GM21737 (cell line): ENCODE data around the gene SNRNP200.
"Not testable (repeated sequence)": the region's sequence is repeated elsewhere in the genome, so short reads cannot be mapped to it uniquely, and the experiment has no call there.

Source experiments
- ATAC-seq: cut with Tn5 transposase; IDR thresholded peaks from one replicate; pipeline ENCODE4 v1.9.1; 2021; ENCODE audit warnings: mild to moderate bottlenecking, moderate library complexity; ENCODE audit not compliant: unreplicated experiment

SNRNP200 gene

DNA sequence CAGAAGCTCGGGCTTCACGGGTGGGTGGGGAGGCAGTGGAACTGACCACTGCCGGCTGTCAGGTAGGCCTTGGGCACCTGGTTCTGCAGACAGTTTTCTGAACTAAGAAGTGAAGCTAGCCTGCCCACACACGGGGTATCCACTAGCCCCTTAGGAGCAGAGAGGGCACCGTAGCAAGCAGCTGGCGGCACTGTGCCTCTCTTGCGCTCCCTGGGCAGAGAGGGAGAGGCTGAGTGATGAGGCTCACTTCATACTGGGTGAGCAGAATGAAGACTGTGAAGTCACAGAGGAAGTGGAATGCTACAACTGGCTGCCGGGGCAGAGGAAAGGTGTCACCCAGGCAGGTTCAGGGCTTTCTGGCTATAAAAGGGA is 20.5 kb upstream of the SNRNP200 start:
- no peak for ATAC-seq

- ATAC-seq, result no peak
Observed at GRCh38 chr2:96325041-96325883, 19.9 kb upstream of the SNRNP200 start, which contains the start of gene ITPRIPL1. TSS of gene ITPRIPL1 (plus strand) at chr2:96325317. CDS start at chr2:96325840, 523 bp downstream.

DNA sequence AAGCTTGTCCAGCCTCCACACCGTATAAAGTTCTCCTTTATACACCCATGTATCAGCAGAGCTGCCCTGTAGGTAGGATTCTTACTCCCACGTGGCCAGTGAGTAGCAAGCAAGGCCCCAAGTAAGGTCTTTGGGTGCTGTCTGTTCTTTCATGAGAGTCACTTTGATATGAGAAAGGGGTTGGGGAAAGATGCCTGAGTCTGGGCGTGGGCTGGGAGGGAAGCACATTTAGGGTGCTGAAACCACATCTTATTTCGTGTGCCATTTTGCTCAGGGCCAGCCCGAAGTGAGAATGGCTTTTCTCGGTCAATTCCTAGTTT is 19.3 kb upstream of the SNRNP200 start:
- ATAC-seq, result no peak

- no peak for ATAC-seq
Observed at GRCh38 chr2:96323849-96324248, 18.5 kb upstream of the SNRNP200 start.

- peak; percentile 25 for ATAC-seq
Observed at GRCh38 chr2:96320728-96321622, 15.6 kb upstream of the SNRNP200 start.

- no peak for ATAC-seq
Observed at GRCh38 chr2:96320326-96320725, 15.0 kb upstream of the SNRNP200 start.

DNA sequence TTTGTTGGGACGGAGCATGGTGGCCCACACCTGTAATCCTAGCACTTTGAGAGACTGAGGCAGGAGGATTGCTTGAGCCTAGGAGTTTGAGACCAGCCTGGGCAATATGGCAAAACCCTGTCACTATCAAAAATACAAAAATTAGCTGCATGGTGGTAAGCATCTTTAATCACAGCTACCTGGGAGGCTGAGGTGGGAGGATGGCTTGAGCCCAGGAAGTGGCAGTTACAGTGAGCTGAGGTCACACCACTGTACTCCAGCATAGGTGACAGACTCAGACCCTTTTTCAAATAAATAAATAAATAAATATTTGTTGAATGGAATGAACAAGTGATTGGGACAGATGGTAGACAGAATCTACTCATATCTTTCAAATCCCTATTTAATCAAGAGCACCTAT is 14.1 kb upstream of the SNRNP200 start:
- ATAC-seq, result no peak

GRCh38 chr2:96318723-96319122 is 13.4 kb upstream of the SNRNP200 start:
- ATAC-seq, result no peak

- no peak for ATAC-seq
Observed at GRCh38 chr2:96317584-96317997, 12.2 kb upstream of the SNRNP200 start.

- no peak for ATAC-seq
Observed at GRCh38 chr2:96316999-96317398, 11.7 kb upstream of the SNRNP200 start.

DNA sequence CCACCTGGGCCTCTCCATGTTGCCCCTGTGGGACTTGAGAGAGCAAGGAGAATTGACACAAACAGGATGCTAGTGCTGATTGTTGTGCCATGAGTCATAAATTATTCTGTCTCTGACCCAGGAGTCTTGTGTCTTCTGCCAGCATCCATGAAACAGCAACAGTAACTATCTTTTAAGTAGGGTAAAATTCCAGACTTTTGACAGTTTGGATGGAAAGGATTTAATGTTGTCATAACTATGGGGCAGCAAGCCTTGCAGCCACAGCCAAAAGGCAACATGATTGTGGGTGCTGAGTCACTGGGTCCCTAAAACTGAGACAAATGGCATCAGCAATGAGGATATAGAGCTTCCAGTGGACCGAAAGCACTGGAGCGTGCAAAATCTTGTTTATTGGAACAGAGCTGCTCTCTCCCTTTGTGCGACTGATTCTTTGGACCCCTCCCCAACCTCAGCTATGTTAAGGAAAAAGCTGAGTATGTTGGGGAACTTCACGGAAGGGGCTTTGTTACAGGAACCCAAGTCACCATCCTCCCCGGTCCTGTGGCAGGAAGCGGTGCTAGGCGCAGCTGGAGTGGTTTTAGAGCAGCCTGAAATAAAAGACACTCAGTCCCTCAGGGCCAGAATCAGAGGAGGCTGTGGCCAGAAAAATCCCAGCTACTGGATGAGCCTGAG is 10.2 kb upstream of the SNRNP200 start:
- no peak for ATAC-seq

DNA sequence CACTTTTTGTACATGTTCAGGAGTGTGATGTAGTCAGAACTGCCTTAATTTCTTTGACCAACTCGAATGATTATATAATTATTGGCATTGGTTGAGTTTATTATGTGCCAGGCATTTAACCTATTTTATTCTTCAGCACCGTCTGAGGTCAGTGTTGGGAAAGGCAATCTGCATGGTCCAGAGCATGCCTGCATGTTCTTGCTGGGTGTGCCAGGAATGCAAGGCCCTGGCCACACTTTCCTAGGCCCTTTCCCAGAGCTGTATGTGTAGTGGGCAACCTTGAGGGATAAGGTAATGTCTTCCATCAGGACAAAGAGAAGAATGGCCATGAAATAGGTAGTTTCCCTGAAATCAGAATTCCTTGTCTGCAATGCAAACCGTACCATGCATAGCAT is 9.7 kb upstream of the SNRNP200 start:
- ATAC-seq, result no peak

DNA sequence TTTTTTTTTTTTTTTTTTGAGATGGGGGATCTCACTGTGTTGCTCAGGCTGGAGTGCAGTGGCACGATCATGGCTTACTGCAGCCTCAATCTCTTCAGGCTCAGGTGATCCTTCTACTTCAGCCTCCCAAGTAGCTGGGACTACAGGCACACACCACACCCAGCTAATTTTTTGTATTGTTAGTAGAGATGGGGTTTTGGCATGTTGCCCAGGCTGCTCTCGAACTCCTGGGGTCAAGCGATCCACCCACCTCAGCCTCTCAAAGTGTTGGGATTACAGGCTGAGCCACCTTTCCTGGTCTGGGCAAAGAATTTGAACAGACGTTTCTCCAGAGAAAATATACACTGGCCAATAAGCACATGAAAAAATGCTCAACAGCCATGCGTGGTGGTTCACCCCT is 2.9 kb upstream of the SNRNP200 start:
- ATAC-seq, result no peak

GRCh38 chr2:96306370-96306769 is 1.0 kb upstream of the SNRNP200 start:
- ATAC-seq, result no peak

GRCh38 chr2:96305979-96306308 is 598 bp upstream of the SNRNP200 start:
- ATAC-seq, result no peak

DNA sequence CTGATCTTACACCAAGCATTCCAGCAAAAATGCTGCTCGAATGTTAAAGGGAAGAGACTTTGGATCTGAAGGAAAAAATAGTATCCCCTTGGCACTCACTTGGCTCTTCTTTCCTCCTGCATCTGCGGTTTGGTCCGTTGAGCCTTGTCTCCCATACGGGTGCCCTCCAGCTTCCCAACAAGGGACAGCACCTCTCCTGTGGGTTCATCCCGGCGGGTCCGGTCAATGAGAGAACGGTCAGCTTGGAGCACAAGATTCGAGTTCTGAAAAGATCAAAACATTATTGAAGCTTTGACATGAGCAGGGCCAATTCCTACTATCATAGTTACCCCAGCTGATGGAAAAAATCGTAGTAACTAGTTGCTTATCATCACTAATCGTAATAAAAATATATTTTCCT is 740 bp downstream of the SNRNP200 start:
- no peak for ATAC-seq

DNA sequence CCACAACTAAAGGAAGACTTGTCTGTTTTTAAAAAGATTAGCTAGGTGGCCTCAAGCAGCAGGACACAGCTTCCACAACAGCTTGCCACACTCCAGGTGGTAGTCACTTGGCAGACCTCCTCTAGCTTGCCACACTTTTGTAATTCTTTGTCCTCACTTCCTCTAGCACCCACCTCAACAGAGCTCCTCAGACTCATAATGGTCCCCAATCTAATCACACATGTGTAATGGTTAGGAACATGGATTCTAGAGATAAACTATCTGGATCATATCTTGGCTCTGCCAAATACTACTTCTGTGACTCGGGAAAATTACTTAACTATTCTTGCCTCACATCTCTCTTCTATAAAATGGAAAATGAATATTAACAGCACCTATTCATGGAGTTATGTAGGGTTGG is 3.5 kb downstream of the SNRNP200 start:
- no peak for ATAC-seq

DNA sequence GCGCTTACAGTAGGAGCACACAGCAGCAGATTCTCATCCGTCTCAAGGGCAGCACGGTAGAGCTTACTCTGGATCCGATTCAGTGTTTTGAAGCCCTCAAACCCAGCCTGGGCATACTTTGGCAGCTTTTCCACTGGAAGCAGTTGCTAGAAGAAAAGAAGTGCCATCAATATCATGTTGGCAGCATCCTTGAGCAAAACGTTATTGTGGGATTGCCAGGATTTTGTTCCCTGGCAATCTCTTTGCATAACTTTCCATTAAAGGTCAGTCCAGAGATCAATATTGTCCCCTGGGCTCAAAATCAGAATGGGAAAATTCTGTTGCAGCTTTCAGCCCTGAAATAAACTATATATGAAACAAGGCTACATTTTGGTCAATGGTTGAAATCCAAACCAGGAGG is 8.4 kb downstream of the SNRNP200 start:
- ATAC-seq, result no peak

DNA sequence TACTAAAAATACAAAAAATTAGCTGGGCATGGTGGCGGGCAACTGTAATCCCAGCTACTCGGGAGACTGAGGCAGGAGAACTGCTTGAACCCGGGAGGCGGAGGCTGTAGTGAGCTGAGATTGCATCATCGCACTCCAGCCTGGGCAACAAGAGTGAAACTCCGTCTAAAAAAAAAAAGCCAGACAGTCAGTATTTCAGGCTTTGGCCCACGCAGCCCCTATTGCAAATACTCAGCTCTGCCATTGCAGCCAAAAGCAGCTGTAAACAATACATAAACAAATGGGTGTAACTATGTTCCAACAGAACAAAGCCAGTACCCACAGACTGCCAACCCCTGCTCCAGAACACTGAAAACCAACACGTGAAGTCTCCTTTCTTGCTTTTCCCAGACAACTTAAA is 11.1 kb downstream of the SNRNP200 start:
- ATAC-seq, result not testable (repeated sequence)

DNA sequence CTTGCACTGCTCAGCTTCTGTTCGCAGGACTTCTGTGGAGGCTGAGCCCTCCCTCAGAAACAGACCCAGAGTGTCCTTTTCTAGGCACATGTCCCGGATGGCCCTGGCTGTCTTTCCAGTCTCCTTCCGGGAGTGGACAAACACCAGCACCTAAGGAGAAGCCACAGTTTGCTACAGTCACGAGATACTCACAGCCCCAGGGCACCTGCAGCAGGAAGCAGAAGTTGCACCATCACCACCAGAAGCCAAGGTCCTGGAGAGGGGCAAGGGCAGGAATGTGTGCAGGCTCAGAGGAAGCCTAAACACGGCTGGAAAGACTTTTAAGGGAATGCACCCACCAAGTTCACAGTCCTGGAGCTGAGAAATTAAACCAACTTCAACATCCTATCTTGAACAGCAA is 13.6 kb downstream of the SNRNP200 start:
- ATAC-seq, result no peak

GRCh38 chr2:96287273-96287856 is 18.0 kb downstream of the SNRNP200 start:
- no peak for ATAC-seq
